HG02852 (cell line): ENCODE measurements around the gene CRISPLD2.
"Not testable (repeated sequence)": the region's sequence is repeated elsewhere in the genome, so short reads cannot be mapped to it uniquely, and the experiment has no call there.

ENCODE experiments used
- ATAC-seq: cut with Tn5 transposase; IDR thresholded peaks from one replicate; pipeline ENCODE4 v1.9.1; 2021; ENCODE audit warnings: mild to moderate bottlenecking, moderate library complexity; ENCODE audit not compliant: unreplicated experiment

The CRISPLD2 gene

GRCh38 chr16:84821179-84821578 is 1.4 kb downstream of the CRISPLD2 start:
- no peak for ATAC-seq

GRCh38 chr16:84821728-84822689 is 2.2 kb downstream of the CRISPLD2 start:
- ATAC-seq: no peak

GRCh38 chr16:84822990-84823389 is 3.2 kb downstream of the CRISPLD2 start:
- no peak for ATAC-seq

- ATAC-seq: no peak
Measured at GRCh38 chr16:84823484-84823883, 3.7 kb downstream of the CRISPLD2 start.

GRCh38 chr16:84823926-84824325 is 4.1 kb downstream of the CRISPLD2 start:
- ATAC-seq: no peak

- no peak for ATAC-seq
Measured at GRCh38 chr16:84825896-84826557, 6.2 kb downstream of the CRISPLD2 start.

GRCh38 chr16:84826558-84826941 is 6.8 kb downstream of the CRISPLD2 start:
- no peak for ATAC-seq

GRCh38 chr16:84827131-84827574 is 7.4 kb downstream of the CRISPLD2 start:
- ATAC-seq: no peak

- ATAC-seq: no peak
Measured at GRCh38 chr16:84827897-84828296, 8.1 kb downstream of the CRISPLD2 start.

GRCh38 chr16:84828322-84828721 is 8.5 kb downstream of the CRISPLD2 start:
- no peak for ATAC-seq

GRCh38 chr16:84829168-84829965 is 9.6 kb downstream of the CRISPLD2 start:
- no peak for ATAC-seq

GRCh38 chr16:84830765-84831384 is 11.1 kb downstream of the CRISPLD2 start:
- ATAC-seq: no peak

- not testable (repeated sequence) for ATAC-seq
Measured at GRCh38 chr16:84831728-84832127, 11.9 kb downstream of the CRISPLD2 start.

GRCh38 chr16:84832488-84833143 is 12.8 kb downstream of the CRISPLD2 start:
- ATAC-seq: no peak

- no peak for ATAC-seq
Measured at GRCh38 chr16:84833144-84833500, 13.3 kb downstream of the CRISPLD2 start.

- no peak for ATAC-seq
Measured at GRCh38 chr16:84833542-84834402, 14.0 kb downstream of the CRISPLD2 start.

GRCh38 chr16:84834403-84834772 is 14.6 kb downstream of the CRISPLD2 start:
- ATAC-seq: no peak

GRCh38 chr16:84836234-84836647 is 16.5 kb downstream of the CRISPLD2 start:
- ATAC-seq: no peak

GRCh38 chr16:84836967-84837366 is 17.2 kb downstream of the CRISPLD2 start:
- no peak for ATAC-seq
